ENCODE data around the gene CNIH3. TPM values are rescaled to one million over a fixed set of nuclear protein-coding genes. Genes with fewer than 3 reads are reported as not detected.
A peak's percentile ranks its signal among the peaks of the same experiment; 100 is the strongest.
"Not testable (repeated sequence)": the region's sequence is repeated elsewhere in the genome, so short reads cannot be mapped to it uniquely, and the experiment has no call there.

CNIH3 gene
- 1 to 10 TPM; 1.5 to 2.5 TPM for total RNA-seq

DNA sequence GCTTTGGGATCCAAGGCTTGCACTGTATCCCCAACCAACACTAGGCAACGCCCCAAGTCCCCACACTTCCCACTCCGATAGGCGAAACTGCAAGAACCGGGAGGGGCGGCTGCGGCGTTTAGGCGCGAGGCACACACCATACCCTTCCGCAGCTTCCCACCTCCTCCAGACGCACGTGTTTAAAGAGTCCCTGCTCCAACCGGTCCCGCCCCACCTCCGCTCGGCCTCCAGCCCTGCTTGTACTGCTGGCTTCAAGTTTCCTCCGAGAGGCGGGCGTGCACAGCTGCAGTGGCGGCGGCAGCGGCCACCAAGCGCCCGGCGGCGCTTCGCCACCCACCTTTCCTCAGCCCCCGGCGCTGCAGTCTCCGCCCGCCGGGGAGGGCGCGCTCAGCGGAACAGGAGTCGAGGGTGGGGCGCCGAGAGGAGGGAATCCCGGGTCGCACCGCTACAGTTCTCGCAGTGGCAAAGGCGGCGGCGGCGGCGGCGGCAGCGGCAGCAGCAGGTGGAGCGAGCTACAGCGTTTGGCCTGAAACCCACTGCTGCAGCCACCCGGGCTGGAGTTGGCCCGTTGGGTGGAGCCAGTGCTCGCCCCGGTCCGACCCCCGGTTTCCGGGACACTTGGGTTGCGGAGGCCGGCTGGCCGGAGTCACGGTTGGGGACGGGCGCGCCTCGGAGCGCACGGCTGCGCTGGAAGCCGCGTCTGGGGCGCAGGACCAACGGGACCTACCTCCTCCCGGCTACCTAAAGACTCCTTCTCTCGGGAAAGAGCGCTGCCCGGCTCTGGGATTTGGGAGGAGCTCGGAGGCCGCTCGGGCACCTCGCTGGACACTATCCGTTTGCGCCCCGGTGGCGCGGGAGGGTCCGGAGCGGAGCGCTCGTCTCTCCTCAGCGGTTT is at the start of gene CNIH3:
CNIH3 (plus strand) TSS at position 457 of the 895 bp plus-strand sequence. CDS start 858 bp downstream, outside the sequence.
- ChIA-PET POLR2A (no interaction called here), CTCF (interaction anchor here (1.1 to 5.5 kb wide), 4 partner anchors 26 to 158 kb away, joined by 3 to 15 read pairs (median 4); no protein-coding TSS in a partner anchor)
- Mint-ChIP-seq H3K9me3 (ENCODE audit: insufficient read depth) (no peaks in the 10 kb centered on the region), H3K4me1 (ENCODE audit: low read depth) (peaks cover 24% of the 10 kb centered on the region), H3K4me3 (peak within 1 kb of the TSS; percentile 52), H3K36me3 (ENCODE audit: low read depth) (no peaks in the 10 kb centered on the region), H3K27ac (no peak within 1 kb of the TSS), H3K27me3 (ENCODE audit: low read depth) (peaks cover 63% of the 10 kb centered on the region)
- peak; percentile 53 for DNase-seq
- ATAC-seq, result peak; percentile 78

DNA sequence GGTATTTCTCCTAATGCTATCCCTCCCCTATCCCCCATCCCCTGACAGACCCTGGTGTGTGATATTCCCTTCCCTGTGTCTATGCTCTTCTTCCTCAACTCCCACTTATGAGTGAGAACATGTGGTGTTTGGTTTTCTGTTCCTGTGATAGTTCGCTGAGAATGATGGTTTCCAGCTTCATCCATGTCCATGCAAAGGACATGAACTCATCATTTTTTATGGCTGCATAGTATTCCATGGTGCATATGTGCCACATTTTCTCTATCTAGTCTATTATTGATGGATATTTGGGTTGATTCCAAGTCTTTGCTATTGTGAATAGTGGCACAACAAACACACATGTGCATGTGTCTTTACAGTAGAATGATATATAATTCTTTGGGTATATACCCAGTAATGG is 49.6 kb upstream of the CNIH3 start:
- H3K9me3 Mint-ChIP-seq (ENCODE audit: insufficient read depth); CTCF ChIA-PET: not testable (repeated sequence)

DNA sequence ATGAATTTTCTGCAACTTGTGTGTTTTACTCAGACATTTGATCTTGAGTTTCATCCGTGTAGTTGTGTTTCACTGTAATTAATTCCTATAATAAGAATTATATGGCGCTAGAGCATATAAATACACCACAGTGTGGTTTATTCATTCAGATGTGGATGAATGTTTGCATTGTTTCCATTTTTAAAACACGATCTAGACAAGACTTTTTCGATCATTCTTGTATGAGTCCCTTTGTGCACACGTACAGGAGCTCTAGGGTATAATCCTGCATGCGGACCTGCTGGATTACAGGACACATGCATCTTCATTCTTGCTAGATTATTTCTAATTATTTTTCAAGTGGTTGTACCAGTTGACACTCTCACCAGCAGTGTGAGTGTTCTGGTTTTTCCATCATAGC is 46.8 kb upstream of the CNIH3 start:
- Mint-ChIP-seq H3K36me3 (ENCODE audit: low read depth) (no peaks in the 10 kb centered on the region), H3K4me1 (ENCODE audit: low read depth) (no peaks in the 10 kb centered on the region), H3K9me3 (ENCODE audit: insufficient read depth) (no peaks in the 10 kb centered on the region), H3K27ac (no peak overlapping the region), H3K4me3 (no peak overlapping the region), H3K27me3 (ENCODE audit: low read depth) (peaks cover 3% of the 10 kb centered on the region)
- ATAC-seq (no peak), DNase-seq (no peak)
- ChIA-PET CTCF (no interaction called here), POLR2A (no interaction called here)

More for the DNA sequence above, 49.6 kb upstream of the CNIH3 start:
- POLR2A ChIA-PET; ATAC-seq; H3K4me1 Mint-ChIP-seq (ENCODE audit: low read depth); H3K27ac Mint-ChIP-seq; H3K4me3 Mint-ChIP-seq; H3K27me3 Mint-ChIP-seq (ENCODE audit: low read depth); DNase-seq; H3K36me3 Mint-ChIP-seq (ENCODE audit: low read depth): not testable (repeated sequence)

DNA sequence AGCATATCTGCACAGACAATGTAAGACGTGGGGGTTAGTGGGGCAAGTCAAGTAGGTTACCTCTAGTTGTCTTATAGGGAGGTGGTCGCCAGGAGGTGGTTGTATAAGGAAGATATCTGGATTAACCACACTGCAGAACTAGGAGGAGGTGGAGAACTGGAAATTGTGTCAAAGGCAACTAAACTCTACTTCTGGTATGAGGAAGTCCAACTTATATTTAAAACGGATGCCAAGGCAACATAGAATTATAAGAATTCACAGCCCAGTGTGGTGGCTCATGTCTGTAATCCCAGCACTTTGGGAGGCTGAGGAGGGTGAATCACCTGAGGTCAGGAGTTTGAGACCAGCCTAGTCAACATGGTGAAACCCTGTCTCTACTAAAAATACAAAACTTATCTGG is 44.1 kb upstream of the CNIH3 start:
- H3K9me3 Mint-ChIP-seq (ENCODE audit: insufficient read depth); H3K4me1 Mint-ChIP-seq (ENCODE audit: low read depth); POLR2A ChIA-PET; DNase-seq; H3K36me3 Mint-ChIP-seq (ENCODE audit: low read depth); H3K4me3 Mint-ChIP-seq; H3K27me3 Mint-ChIP-seq (ENCODE audit: low read depth); CTCF ChIA-PET; ATAC-seq; H3K27ac Mint-ChIP-seq: not testable (repeated sequence)

DNA sequence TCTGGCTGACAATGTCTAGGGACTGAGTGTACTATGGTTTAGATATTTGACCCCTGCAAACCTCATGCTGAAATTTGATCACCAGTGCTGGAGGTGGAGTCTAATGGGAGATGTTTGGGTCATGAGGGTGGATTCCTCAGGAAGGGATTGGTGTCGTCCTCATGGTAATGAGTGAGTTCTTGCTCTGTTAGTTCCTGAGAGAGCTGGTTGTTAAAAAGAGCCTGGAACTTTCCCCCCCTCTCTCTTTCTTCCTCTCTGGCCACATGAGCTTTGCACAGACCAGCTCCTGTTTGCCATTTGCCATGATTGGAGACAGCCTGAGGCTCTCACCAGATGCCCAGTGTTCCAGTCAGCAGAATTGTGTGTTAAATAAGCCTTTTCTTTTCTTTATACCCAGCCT is 36.6 kb upstream of the CNIH3 start:
- CTCF ChIA-PET, result no interaction called here
- Mint-ChIP-seq H3K27me3 (ENCODE audit: low read depth) (peaks cover 23% of the 10 kb centered on the region), H3K36me3 (ENCODE audit: low read depth) (no peaks in the 10 kb centered on the region), H3K4me1 (ENCODE audit: low read depth) (no peaks in the 10 kb centered on the region), H3K9me3 (ENCODE audit: insufficient read depth) (peaks cover 9% of the 10 kb centered on the region), H3K27ac (no peak overlapping the region), H3K4me3 (no peak overlapping the region)
- DNase-seq (no peak), ATAC-seq (no peak)
- POLR2A ChIA-PET, result no interaction called here

DNA sequence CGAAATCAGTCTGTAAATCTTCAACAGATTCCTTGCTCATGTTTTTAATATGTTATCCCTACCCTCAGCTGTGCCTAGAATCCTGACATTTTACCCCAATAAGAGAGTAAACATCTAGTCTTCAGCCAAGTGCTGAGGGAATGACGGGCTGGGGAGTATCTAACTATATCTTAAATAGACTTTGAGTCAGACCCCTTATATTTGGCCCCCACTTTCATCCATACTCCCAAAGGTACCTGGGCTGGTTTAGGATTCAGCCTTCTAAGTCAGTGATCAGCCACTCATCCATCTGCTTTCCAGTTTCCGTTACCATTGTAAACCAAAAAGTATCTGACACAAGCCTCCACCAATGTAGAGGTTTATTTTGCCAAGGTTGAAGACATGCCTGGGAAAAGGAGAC is 36.1 kb upstream of the CNIH3 start:
- Mint-ChIP-seq H3K9me3 (ENCODE audit: insufficient read depth) (peaks cover 9% of the 10 kb centered on the region), H3K27ac (no peak overlapping the region), H3K27me3 (ENCODE audit: low read depth) (peaks cover 23% of the 10 kb centered on the region), H3K4me3 (no peak overlapping the region), H3K4me1 (ENCODE audit: low read depth) (no peaks in the 10 kb centered on the region), H3K36me3 (ENCODE audit: low read depth) (no peaks in the 10 kb centered on the region)
- no peak for ATAC-seq
- DNase-seq, result no peak
- CTCF ChIA-PET, result no interaction called here
- POLR2A ChIA-PET, result no interaction called here

DNA sequence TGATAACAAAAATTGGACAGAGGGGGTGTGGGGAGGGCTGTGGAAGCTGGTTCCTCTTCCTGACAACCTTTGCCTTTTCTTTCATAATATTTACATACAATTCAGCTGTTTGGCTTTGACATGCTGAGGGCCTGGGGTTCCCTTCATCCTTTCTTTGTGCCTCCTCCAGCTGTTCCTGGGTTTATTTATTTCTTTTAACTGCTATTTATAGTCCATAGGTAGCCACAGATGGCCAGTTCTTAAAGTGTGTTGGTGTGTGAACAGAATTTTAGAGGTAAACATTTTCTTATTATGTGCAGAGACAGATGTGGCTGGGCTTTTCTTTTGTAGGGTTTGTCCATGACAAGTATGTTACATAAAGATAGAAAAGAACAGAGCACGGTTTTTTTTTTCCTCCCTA is 34.1 kb upstream of the CNIH3 start:
- POLR2A ChIA-PET, result no interaction called here
- no peaks in the 10 kb centered on the region for H3K4me1 Mint-ChIP-seq (ENCODE audit: low read depth)
- H3K27ac Mint-ChIP-seq, result no peak overlapping the region

DNA sequence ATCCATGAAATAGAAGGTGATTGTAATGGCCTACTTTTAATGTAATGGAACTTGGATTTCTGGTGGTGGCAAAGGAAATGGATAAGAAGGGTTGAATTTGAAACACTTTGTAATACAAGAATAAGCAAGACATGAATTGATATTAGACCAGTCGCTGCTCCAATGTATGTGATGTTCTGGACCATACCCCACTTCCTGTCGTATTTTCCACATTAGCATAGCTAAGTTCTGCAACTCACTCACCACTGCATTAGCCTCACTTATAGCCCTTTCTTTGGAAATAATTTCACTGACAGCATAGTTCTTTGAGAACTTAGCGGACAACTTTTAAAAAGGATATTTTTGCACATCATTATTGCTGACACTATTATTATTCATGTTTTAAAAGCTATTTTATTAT is 32.3 kb upstream of the CNIH3 start:
- no peak overlapping the region for H3K4me3 Mint-ChIP-seq
- DNase-seq (no peak), ATAC-seq (no peak)
- CTCF ChIA-PET, result no interaction called here
- POLR2A ChIA-PET, result no interaction called here
- no peaks in the 10 kb centered on the region for H3K4me1 Mint-ChIP-seq (ENCODE audit: low read depth)
- no peak overlapping the region for H3K27ac Mint-ChIP-seq
- H3K36me3 Mint-ChIP-seq (ENCODE audit: low read depth), result no peaks in the 10 kb centered on the region
- H3K9me3 Mint-ChIP-seq (ENCODE audit: insufficient read depth), result no peaks in the 10 kb centered on the region
- peaks cover 11% of the 10 kb centered on the region for H3K27me3 Mint-ChIP-seq (ENCODE audit: low read depth)

More for the DNA sequence above, 34.1 kb upstream of the CNIH3 start:
- Mint-ChIP-seq H3K9me3 (ENCODE audit: insufficient read depth) (peaks cover 1% of the 10 kb centered on the region), H3K36me3 (ENCODE audit: low read depth) (no peaks in the 10 kb centered on the region), H3K4me3 (no peak overlapping the region), H3K27me3 (ENCODE audit: low read depth) (peaks cover 17% of the 10 kb centered on the region)
- DNase-seq, result no peak
- CTCF ChIA-PET, result no interaction called here
- ATAC-seq, result no peak

DNA sequence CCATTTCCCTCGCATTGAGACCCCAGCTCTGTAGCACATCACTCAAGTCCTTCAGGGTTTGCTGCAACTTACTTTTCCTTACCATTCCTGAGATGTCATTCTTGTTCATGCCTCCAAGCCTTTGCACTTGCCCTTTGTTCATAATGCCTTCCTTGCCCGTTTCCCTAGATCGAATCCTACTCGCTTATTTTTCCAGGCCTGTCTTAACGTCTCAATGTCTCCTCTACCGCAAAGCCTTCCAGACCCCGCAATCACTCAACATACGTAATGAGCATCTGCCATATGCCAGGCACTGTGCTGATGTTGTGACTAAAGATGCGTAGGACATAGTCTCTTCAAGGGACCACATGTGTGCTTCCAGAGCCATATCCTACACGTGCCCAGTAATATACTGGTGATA is 31.1 kb upstream of the CNIH3 start:
- ChIA-PET POLR2A (no interaction called here), CTCF (no interaction called here)
- Mint-ChIP-seq H3K36me3 (ENCODE audit: low read depth) (no peaks in the 10 kb centered on the region), H3K4me3 (no peak overlapping the region), H3K27ac (no peak overlapping the region), H3K9me3 (ENCODE audit: insufficient read depth) (no peaks in the 10 kb centered on the region), H3K4me1 (ENCODE audit: low read depth) (no peaks in the 10 kb centered on the region), H3K27me3 (ENCODE audit: low read depth) (peaks cover 11% of the 10 kb centered on the region)
- no peak for DNase-seq
- no peak for ATAC-seq

DNA sequence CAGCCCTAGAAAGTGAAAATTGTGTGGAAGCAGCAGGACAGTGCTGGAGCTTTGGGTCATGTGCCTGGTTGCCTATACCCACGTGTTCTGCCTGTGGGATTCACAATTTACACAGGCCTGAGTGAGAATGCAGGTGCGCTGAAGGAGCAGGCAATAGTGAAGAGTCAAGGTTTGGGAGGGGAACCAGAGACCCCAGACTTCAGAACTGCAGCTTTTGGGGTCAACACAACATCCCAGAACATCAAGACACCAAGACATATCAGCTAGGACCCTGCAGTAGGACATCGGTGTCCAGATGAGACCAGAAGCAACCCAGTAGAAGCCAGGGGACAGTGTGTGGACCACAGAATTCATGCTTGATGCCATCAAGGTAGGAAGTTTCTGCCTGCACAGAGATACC is 29.1 kb upstream of the CNIH3 start:
- Mint-ChIP-seq H3K36me3 (ENCODE audit: low read depth) (no peaks in the 10 kb centered on the region), H3K4me1 (ENCODE audit: low read depth) (peaks cover under 1% of the 10 kb centered on the region), H3K27me3 (ENCODE audit: low read depth) (no peaks in the 10 kb centered on the region), H3K27ac (no peak overlapping the region), H3K4me3 (no peak overlapping the region), H3K9me3 (ENCODE audit: insufficient read depth) (no peaks in the 10 kb centered on the region)
- ChIA-PET POLR2A (no interaction called here), CTCF (no interaction called here)
- ATAC-seq (no peak), DNase-seq (no peak)

DNA sequence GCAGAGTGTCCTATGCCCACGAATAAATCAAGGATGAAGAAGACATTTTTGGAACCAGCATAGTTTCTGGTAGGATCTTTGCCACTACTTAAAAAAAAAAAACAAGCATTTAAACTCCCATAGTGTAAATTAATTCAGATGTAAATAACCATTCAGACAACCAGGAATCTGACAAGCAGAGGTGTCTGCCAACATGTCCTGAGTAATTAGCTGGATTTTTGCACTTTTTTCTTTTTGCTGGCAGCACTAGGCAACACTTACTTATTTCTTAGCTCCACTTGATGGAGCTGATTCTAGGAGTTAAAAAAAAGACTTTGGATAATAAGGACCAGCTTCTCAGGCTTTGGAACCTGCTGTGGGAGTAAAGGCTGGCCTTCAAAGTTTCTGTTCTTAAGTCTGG is 27.6 kb upstream of the CNIH3 start:
- Mint-ChIP-seq H3K4me1 (ENCODE audit: low read depth) (peaks cover 13% of the 10 kb centered on the region), H3K27me3 (ENCODE audit: low read depth) (no peaks in the 10 kb centered on the region), H3K4me3 (no peak overlapping the region), H3K36me3 (ENCODE audit: low read depth) (no peaks in the 10 kb centered on the region), H3K27ac (no peak overlapping the region), H3K9me3 (ENCODE audit: insufficient read depth) (no peaks in the 10 kb centered on the region)
- POLR2A ChIA-PET, result no interaction called here
- no peak for ATAC-seq
- CTCF ChIA-PET, result no interaction called here
- DNase-seq, result no peak

DNA sequence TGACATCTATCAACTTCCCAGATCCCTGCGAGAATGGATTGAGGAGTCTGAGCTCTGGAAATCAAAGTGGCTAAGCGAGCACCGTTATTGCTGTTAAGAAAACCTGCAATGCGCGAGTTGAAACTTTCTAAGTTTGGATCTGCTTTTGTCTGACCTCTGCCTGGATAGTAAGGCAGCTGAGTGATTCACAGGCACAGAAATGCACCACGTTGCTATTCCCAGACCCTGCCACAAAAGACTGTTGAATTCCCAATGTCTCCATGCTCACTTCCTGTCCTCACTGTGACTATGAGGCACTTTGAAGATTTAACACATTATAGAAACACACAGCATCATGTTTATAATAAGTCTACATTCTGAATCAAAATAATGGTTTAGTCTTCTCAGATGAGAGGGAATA is 27.1 kb upstream of the CNIH3 start:
- ChIA-PET POLR2A (no interaction called here), CTCF (no interaction called here)
- Mint-ChIP-seq H3K9me3 (ENCODE audit: insufficient read depth) (no peaks in the 10 kb centered on the region), H3K4me1 (ENCODE audit: low read depth) (peaks cover 13% of the 10 kb centered on the region), H3K27me3 (ENCODE audit: low read depth) (no peaks in the 10 kb centered on the region), H3K27ac (no peak overlapping the region), H3K36me3 (ENCODE audit: low read depth) (no peaks in the 10 kb centered on the region), H3K4me3 (no peak overlapping the region)
- no peak for ATAC-seq
- no peak for DNase-seq

DNA sequence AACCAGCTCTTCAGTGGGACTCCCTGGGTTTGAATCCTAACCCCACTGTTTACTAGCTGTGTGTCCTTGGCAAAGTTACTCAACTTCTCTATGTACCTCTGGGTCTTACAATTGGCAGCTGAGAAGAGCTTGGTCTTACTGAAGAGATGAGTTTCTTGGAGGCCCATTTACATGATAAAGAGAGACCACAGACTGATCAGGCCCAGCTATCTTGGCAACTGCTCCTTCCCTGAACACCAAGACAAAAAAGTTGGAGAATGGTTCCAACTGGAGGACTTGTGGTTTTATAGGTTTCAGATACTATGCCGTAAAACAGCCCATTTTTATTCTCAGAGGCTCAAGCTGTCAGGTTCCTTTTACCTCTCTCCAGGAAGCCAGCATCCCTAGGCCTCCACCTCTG is 24.8 kb upstream of the CNIH3 start:
- Mint-ChIP-seq H3K9me3 (ENCODE audit: insufficient read depth) (no peaks in the 10 kb centered on the region), H3K27ac (no peak overlapping the region), H3K36me3 (ENCODE audit: low read depth) (no peaks in the 10 kb centered on the region), H3K4me1 (ENCODE audit: low read depth) (peaks cover 13% of the 10 kb centered on the region), H3K4me3 (no peak overlapping the region), H3K27me3 (ENCODE audit: low read depth) (peaks cover 1% of the 10 kb centered on the region)
- DNase-seq, result no peak
- ATAC-seq, result no peak
- POLR2A ChIA-PET, result no interaction called here
- CTCF ChIA-PET, result interaction anchor here (0.5 to 1.1 kb wide), 3 partner anchors 74 to 78 kb away, joined by 3 read pairs; no protein-coding TSS in a partner anchor
